ENCODE measurements around the gene RTN4. TPM values are rescaled to one million over a fixed set of nuclear protein-coding genes. Genes with fewer than 3 reads are reported as not detected.

RTN4 gene
- total RNA-seq, 1 experiment from 2014 or later = 236 TPM

- Mint-ChIP-seq H3K36me3 (ENCODE audit: insufficient read depth, unreplicated experiment) (no peaks in the 10 kb centered on the region), H3K4me1 (ENCODE audit: low read depth, unreplicated experiment) (no peaks in the 10 kb centered on the region), H3K27ac (ENCODE audit: unreplicated experiment) (no peak overlapping the region), H3K27me3 (ENCODE audit: insufficient read depth, unreplicated experiment) (no peaks in the 10 kb centered on the region), H3K9me3 (ENCODE audit: unreplicated experiment) (peaks cover 13% of the 10 kb centered on the region), H3K4me3 (ENCODE audit: unreplicated experiment) (no peak overlapping the region)
- peaks cover 3% of the 10 kb centered on the region; the same call in 1 of the 2 replicates for H3K9me3 ChIP-seq
- H3K36me3 ChIP-seq (ENCODE audit: control insufficient read depth, insufficient read depth, low read length) = no peaks in the 10 kb centered on the region
- no peak for DNase-seq
- ChIA-PET POLR2A (no interaction called here), CTCF (no interaction called here)
- TF ChIP-seq CTCF (IDR thresholded peaks at IDR 0.05; ENCODE audit: insufficient read depth in 1 of 2, low read depth in 1 of 2, low read length in 1 of 2, severe bottlenecking in 1 of 2, unreplicated experiment in 1 of 2) = no peak
- H3K4me3 ChIP-seq (ENCODE audit: low read depth, low read length) = no peak overlapping the region
- BruUV-seq (replicated peaks) = no TSS peak
- H3K27me3 ChIP-seq (replicated peaks; ENCODE audit: control insufficient read depth, insufficient read depth, low read length) = no peaks in the 10 kb centered on the region
- intact Hi-C loops (cut with micrococcal nuclease; ENCODE audit: unreplicated experiment) = no loop called here
- H3K4me1 ChIP-seq = no peaks in the 10 kb centered on the region
Measured at GRCh38 chr2:54939446-54940118, 110.7 kb downstream of the RTN4 start.

GRCh38 chr2:54936766-54937165 is 113.5 kb downstream of the RTN4 start:
- CTCF ChIA-PET = interaction anchor here (0.7 kb wide), 1 partner anchor 218 kb away, joined by 3 read pairs; no protein-coding TSS in a partner anchor
- intact Hi-C loops (cut with micrococcal nuclease; ENCODE audit: unreplicated experiment) = no loop called here

GRCh38 chr2:54935389-54935788 is 114.9 kb downstream of the RTN4 start:
- DNase-seq = no peak
- intact Hi-C loops (cut with micrococcal nuclease; ENCODE audit: unreplicated experiment) = no loop called here
- no peaks in the 10 kb centered on the region for H3K36me3 Mint-ChIP-seq (ENCODE audit: insufficient read depth, unreplicated experiment)
- CTCF ChIA-PET = no interaction called here
- no peaks in the 10 kb centered on the region for H3K36me3 ChIP-seq (ENCODE audit: control insufficient read depth, insufficient read depth, low read length)
- H3K9me3 ChIP-seq = peaks cover 3% of the 10 kb centered on the region; the same call in 1 of the 2 replicates
- no peak for TF ChIP-seq CTCF (IDR thresholded peaks at IDR 0.05; ENCODE audit: insufficient read depth in 1 of 2, low read depth in 1 of 2, low read length in 1 of 2, severe bottlenecking in 1 of 2, unreplicated experiment in 1 of 2)
- no peaks in the 10 kb centered on the region for H3K4me1 Mint-ChIP-seq (ENCODE audit: low read depth, unreplicated experiment)
- no peak overlapping the region for H3K4me3 Mint-ChIP-seq (ENCODE audit: unreplicated experiment)
- H3K4me1 ChIP-seq = no peaks in the 10 kb centered on the region
- H3K27me3 ChIP-seq (replicated peaks; ENCODE audit: control insufficient read depth, insufficient read depth, low read length) = no peaks in the 10 kb centered on the region
- no TSS peak for BruUV-seq (replicated peaks)
- no peak overlapping the region for H3K27ac Mint-ChIP-seq (ENCODE audit: unreplicated experiment)
- peaks cover 13% of the 10 kb centered on the region for H3K9me3 Mint-ChIP-seq (ENCODE audit: unreplicated experiment)
- no peak overlapping the region for H3K4me3 ChIP-seq (ENCODE audit: low read depth, low read length)
- POLR2A ChIA-PET = no interaction called here
- no peaks in the 10 kb centered on the region for H3K27me3 Mint-ChIP-seq (ENCODE audit: insufficient read depth, unreplicated experiment)

More at GRCh38 chr2:54936766-54937165, 113.5 kb downstream of the RTN4 start:
- H3K27ac Mint-ChIP-seq (ENCODE audit: unreplicated experiment) = no peak overlapping the region
- POLR2A ChIA-PET = interaction anchor here (0.6 kb wide), 1 partner anchor 241 kb away, joined by 5 read pairs; no protein-coding TSS in a partner anchor
- peaks cover 3% of the 10 kb centered on the region; the same call in 1 of the 2 replicates for H3K9me3 ChIP-seq
- H3K27me3 Mint-ChIP-seq (ENCODE audit: insufficient read depth, unreplicated experiment) = no peaks in the 10 kb centered on the region
- H3K9me3 Mint-ChIP-seq (ENCODE audit: unreplicated experiment) = peaks cover 13% of the 10 kb centered on the region
- BruUV-seq (replicated peaks) = no TSS peak
- no peak for DNase-seq
- no peaks in the 10 kb centered on the region for H3K4me1 Mint-ChIP-seq (ENCODE audit: low read depth, unreplicated experiment)
- no peaks in the 10 kb centered on the region for H3K36me3 Mint-ChIP-seq (ENCODE audit: insufficient read depth, unreplicated experiment)
- H3K27me3 ChIP-seq (replicated peaks; ENCODE audit: control insufficient read depth, insufficient read depth, low read length) = no peaks in the 10 kb centered on the region
- no peak for TF ChIP-seq CTCF (IDR thresholded peaks at IDR 0.05; ENCODE audit: insufficient read depth in 1 of 2, low read depth in 1 of 2, low read length in 1 of 2, severe bottlenecking in 1 of 2, unreplicated experiment in 1 of 2)
- H3K4me3 Mint-ChIP-seq (ENCODE audit: unreplicated experiment) = no peak overlapping the region
- H3K36me3 ChIP-seq (ENCODE audit: control insufficient read depth, insufficient read depth, low read length) = no peaks in the 10 kb centered on the region
- no peak overlapping the region for H3K4me3 ChIP-seq (ENCODE audit: low read depth, low read length)
- no peaks in the 10 kb centered on the region for H3K4me1 ChIP-seq
